Right atrium auricular region (tissue), 2 donors: Measurements from ENCODE around the gene KRT6A. TPM values are rescaled to one million over a fixed set of nuclear protein-coding genes. Genes with fewer than 3 reads are reported as not detected.
A peak's percentile ranks its signal among the peaks of the same experiment; 100 is the strongest.
"Not testable (repeated sequence)": the region's sequence is repeated elsewhere in the genome, so short reads cannot be mapped to it uniquely, and the experiment has no call there.

Experiments
- DNase-seq: peaks from one replicate; pipeline ENCODE4 v3.0.0-alpha.2; 2019; ENCODE audit warnings: low spot score
- H3K27ac ChIP-seq, 2 donors: fragments of 200-600 bp; sonication (generic); 1 replicate in 1 of 2; 2 replicates in 1 of 2; pipeline ENCODE4 v1.5.1; 2016 to 2019
- H3K27me3 ChIP-seq, 2 donors: fragments of 200-600 bp; sonication (generic); one replicate each; pipeline versions ENCODE4 v1.5.1 to v1.6.0; 2017 to 2019
- H3K36me3 ChIP-seq: fragments of 200-600 bp; sonication (generic); one replicate; pipeline ENCODE4 v1.5.1; 2016
- H3K4me1 ChIP-seq, 2 donors: fragments of 200-600 bp; sonication (generic); one replicate each; pipeline versions ENCODE4 v1.5.1 to v1.6.0; 2017 to 2019
- H3K4me3 ChIP-seq, 2 donors: fragments of 200-600 bp; sonication (generic); 1 replicate in 1 of 2; 2 replicates in 1 of 2; pipeline ENCODE4 v1.5.1; 2017 to 2019; ENCODE audit warnings: mild to moderate bottlenecking in 1 of 2, moderate library complexity in 1 of 2
- H3K9me3 ChIP-seq, 2 donors: fragments of 200-600 bp; sonication (generic); one replicate each; pipeline ENCODE4 v1.5.1; 2019
- CTCF ChIP-seq, 2 donors: fragments of 200-600 bp; sonication (generic); IDR thresholded peaks; one replicate each; pipeline ENCODE4 v1.5.1; 2019; ENCODE audit warnings: antibody characterized with exemption in 2 of 2
- total RNA-seq, 2 donors: library from RNA; depleted of rRNA; stranded (reverse); fragments of >200 nt; gene quantifications; one replicate each; pipeline ENCODE4 v1.1.0, GENCODE V29; 2016

Gene KRT6A
- total RNA-seq, 2 donors from 2014 or later, result 0.48 to 7.4 TPM

DNA sequence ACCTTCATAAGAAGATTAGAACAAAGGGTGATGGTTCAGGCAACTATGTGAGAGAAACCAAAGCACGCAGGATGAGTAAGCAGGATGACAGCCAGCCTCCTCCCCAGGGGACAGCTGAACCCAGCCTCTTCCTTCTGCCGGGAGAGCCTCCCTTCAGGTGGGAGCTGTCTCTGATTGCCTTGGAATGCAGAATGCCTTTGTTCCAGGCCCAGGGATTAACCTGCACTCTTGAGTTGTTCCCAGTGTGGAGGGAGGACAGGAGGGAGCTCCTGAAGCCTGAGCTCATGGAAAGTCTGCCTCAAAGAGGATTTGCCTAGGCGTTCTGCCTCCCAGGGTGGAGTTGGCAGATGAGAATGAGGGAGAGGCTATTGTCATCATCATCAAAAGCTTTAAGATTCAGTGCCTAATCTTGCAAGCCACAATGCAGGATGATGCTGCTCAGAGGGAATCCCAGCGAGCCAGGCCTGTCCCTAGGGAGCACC is 3.6 kb upstream of the KRT6A start:
- Histone ChIP-seq H3K4me1 (no peaks in the 10 kb centered on the region), H3K9me3 (no peaks in the 10 kb centered on the region), H3K4me3 (no peak overlapping the region), H3K27ac (no peak overlapping the region), H3K27me3 (no peaks in the 10 kb centered on the region), H3K36me3 (no peaks in the 10 kb centered on the region)
- TF ChIP-seq CTCF (IDR thresholded peaks at IDR 0.05), result no peak
- no peak for DNase-seq

DNA sequence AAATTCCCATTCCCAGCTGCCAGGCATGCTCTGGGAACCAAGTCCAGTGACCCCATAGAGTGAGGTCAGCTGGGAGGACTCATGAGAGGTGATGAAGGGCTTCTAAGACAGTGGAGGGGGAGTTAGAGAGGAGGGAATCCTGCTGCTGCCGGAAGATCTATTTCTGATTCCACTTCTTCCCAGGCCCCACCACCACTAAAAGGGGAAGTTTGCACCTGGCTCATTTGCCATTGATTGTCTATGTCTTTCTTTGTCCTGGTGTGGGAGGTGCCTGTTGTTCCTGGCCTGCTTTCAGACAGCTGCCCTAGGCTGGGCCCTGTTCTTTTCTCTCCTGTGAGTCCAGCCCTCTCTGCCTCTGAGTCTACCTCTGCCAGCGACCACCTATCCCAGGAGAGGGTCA is 3.0 kb upstream of the KRT6A start:
- Histone ChIP-seq H3K27ac (no peak overlapping the region), H3K4me3 (no peak overlapping the region), H3K27me3 (no peaks in the 10 kb centered on the region), H3K9me3 (no peaks in the 10 kb centered on the region), H3K36me3 (no peaks in the 10 kb centered on the region), H3K4me1 (no peaks in the 10 kb centered on the region)
- TF ChIP-seq CTCF (IDR thresholded peaks at IDR 0.05), result no peak
- no peak for DNase-seq

GRCh38 chr12:52495389-52495788 is 2.3 kb upstream of the KRT6A start:
- H3K27me3 ChIP-seq, result no peaks in the 10 kb centered on the region
- no peaks in the 10 kb centered on the region for H3K4me1 ChIP-seq
- no peak overlapping the region for H3K27ac ChIP-seq
- no peak overlapping the region for H3K4me3 ChIP-seq
- no peak for TF ChIP-seq CTCF (IDR thresholded peaks at IDR 0.05)
- no peaks in the 10 kb centered on the region for H3K9me3 ChIP-seq
- DNase-seq, result no peak
- H3K36me3 ChIP-seq, result no peaks in the 10 kb centered on the region

DNA sequence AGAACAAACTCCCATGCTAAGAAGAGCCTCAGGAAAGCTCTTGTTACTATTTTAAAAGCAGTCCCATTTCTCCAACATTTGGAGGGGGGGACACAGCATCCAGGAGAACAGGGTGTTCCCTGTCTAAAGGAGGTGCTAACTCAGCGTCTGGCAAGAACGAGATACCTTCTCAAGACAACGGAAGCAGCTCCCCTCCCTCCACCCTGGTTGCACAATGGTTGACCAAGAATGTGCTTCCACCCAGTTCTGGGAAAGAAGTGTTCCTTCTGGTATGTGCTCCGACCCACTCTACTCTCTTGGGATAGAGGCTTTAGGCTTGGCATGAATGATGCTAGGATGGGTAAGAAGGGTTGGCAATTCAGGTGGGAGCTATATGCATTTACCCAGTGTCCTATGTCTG is 1.5 kb upstream of the KRT6A start:
- Histone ChIP-seq H3K36me3 (no peaks in the 10 kb centered on the region), H3K4me3 (no peak overlapping the region), H3K4me1 (no peaks in the 10 kb centered on the region), H3K27me3 (no peaks in the 10 kb centered on the region), H3K27ac (no peak overlapping the region), H3K9me3 (no peaks in the 10 kb centered on the region)
- TF ChIP-seq CTCF (IDR thresholded peaks at IDR 0.05), result no peak
- DNase-seq, result peak; percentile 77

DNA sequence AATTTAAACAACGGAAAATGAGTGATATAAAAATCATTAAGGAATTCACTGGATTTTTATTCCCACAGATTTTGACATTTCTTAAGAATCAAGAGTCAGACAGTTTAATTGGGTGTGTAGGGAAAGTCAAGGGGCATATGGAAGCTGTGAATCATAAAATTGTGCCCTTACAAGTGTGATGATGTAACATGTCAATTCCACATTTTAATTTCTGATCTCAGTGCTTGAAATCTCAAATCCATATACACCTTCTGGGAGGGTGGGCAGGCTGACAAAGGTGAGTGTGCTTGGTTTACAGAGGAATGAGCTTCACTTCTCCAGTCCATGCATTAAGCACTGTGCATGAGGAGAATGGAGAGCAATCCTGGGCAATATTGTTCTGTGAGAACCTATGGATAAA is 1.0 kb upstream of the KRT6A start:
- H3K4me1 ChIP-seq, result no peaks in the 10 kb centered on the region
- no peak for TF ChIP-seq CTCF (IDR thresholded peaks at IDR 0.05)
- no peaks in the 10 kb centered on the region for H3K9me3 ChIP-seq
- H3K36me3 ChIP-seq, result no peaks in the 10 kb centered on the region
- DNase-seq, result no peak
- no peak overlapping the region for H3K27ac ChIP-seq
- no peak overlapping the region for H3K4me3 ChIP-seq
- no peaks in the 10 kb centered on the region for H3K27me3 ChIP-seq

GRCh38 chr12:52492405-52492804 is 652 bp downstream of the KRT6A start:
- H3K36me3 ChIP-seq, H3K4me3 ChIP-seq, H3K27me3 ChIP-seq, H3K4me1 ChIP-seq, H3K9me3 ChIP-seq, DNase-seq, H3K27ac ChIP-seq: not testable (repeated sequence)

GRCh38 chr12:52491495-52491894 is 1.6 kb downstream of the KRT6A start:
- not testable (repeated sequence) for DNase-seq, H3K9me3 ChIP-seq, H3K27me3 ChIP-seq, H3K36me3 ChIP-seq, H3K4me1 ChIP-seq, H3K27ac ChIP-seq, H3K4me3 ChIP-seq
